ENCODE data around the gene SPTBN4.

DNA sequence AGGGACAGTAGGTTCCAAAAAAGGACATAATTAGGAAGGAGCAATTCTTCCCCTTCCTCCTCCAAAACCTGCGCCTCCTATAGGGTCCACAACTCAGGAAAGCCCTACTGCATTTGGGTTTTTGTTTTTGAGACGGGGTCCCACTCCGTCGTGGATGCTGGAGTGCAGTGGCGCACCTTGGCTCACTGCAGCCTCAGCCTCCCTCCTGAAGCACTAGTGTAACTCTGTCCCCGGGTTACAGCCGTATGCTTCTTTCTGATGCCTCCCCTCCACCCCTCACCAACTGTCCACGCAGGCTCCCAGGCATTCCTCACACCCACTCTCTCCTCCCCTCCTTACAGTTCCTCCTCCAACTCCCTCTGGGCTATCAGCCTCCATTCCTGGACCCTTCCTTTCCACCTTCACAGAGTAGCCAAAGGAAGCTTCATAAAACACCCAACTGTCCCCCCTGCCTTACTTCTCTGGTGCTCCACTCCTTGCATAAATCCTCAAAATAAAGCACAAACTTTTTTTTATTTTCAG, 20.5 kb upstream of the SPTBN4 start:
- TF ChIP-seq POLR2AphosphoS5 (IDR thresholded peaks at IDR 0.05) = no peak
- TF ChIP-seq, protein P1, sequence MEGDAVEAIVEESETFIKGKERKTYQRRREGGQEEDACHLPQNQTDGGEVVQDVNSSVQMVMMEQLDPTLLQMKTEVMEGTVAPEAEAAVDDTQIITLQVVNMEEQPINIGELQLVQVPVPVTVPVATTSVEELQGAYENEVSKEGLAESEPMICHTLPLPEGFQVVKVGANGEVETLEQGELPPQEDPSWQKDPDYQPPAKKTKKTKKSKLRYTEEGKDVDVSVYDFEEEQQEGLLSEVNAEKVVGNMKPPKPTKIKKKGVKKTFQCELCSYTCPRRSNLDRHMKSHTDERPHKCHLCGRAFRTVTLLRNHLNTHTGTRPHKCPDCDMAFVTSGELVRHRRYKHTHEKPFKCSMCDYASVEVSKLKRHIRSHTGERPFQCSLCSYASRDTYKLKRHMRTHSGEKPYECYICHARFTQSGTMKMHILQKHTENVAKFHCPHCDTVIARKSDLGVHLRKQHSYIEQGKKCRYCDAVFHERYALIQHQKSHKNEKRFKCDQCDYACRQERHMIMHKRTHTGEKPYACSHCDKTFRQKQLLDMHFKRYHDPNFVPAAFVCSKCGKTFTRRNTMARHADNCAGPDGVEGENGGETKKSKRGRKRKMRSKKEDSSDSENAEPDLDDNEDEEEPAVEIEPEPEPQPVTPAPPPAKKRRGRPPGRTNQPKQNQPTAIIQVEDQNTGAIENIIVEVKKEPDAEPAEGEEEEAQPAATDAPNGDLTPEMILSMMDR (IDR thresholded peaks at IDR 0.05) = no peak
- no peak for TF ChIP-seq POLR2A (IDR thresholded peaks at IDR 0.05)
- TF ChIP-seq EP300 (IDR thresholded peaks at IDR 0.05) = no peak
